Fibroblast of lung (primary cell): ENCODE results near the gene CXCL6. TPM values are rescaled to one million over a fixed set of nuclear protein-coding genes. Genes with fewer than 3 reads are reported as not detected.

ENCODE experiments used
- DNase-seq, 2 donors: peaks; one replicate each; pipeline versions ENCODE4 v3.0.0 to v3.0.0-alpha.2; 2010; ENCODE audit warnings: low read depth in 2 of 2
- H2AFZ ChIP-seq: 2 replicates; pipeline ENCODE4 v1.5.1; 2012; ENCODE audit warnings: low read length, control low read depth, inconsistent platforms
- H3K27ac ChIP-seq: 2 replicates; pipeline ENCODE4 v1.5.1; 2011; ENCODE audit warnings: low read length, control low read depth; ENCODE audit not compliant: insufficient read depth
- H3K27me3 ChIP-seq: 2 replicates; pipeline ENCODE4 v1.5.1; 2011; ENCODE audit warnings: mild to moderate bottlenecking, low read length; ENCODE audit not compliant: control insufficient read depth, insufficient read depth
- H3K36me3 ChIP-seq: 2 replicates; pipeline ENCODE4 v1.5.1; 2011; ENCODE audit warnings: low read length; ENCODE audit not compliant: control insufficient read depth, insufficient read depth
- H3K4me1 ChIP-seq: 2 replicates; pipeline ENCODE4 v1.5.1; 2011; ENCODE audit warnings: low read length; ENCODE audit not compliant: control insufficient read depth, insufficient read depth; ENCODE audit errors: extremely low read depth
- H3K4me2 ChIP-seq: 2 replicates; pipeline ENCODE4 v1.5.1; 2011; ENCODE audit warnings: low read length, control low read depth; ENCODE audit not compliant: insufficient read depth; ENCODE audit errors: extremely low read depth
- H3K4me3 ChIP-seq, 4 experiments: fragments of 200-600 bp in 1 of 4; sonication (generic) in 1 of 4; replicated peaks in 1 of 4; 2 replicates each; pipeline ENCODE4 v1.5.1; 2011 to 2016; ENCODE audit warnings: low read length in 4 of 4, low read depth in 3 of 4, mild to moderate bottlenecking in 3 of 4, control low read depth in 2 of 4, inconsistent platforms in 1 of 4, mixed read lengths in 1 of 4; ENCODE audit not compliant: insufficient read depth in 1 of 4; ENCODE audit errors: control extremely low read depth in 1 of 4
- H3K79me2 ChIP-seq: 2 replicates; pipeline ENCODE4 v1.5.1; 2012; ENCODE audit warnings: mild to moderate bottlenecking, low read length, inconsistent platforms; ENCODE audit not compliant: control insufficient read depth, insufficient read depth
- H3K9ac ChIP-seq: 2 replicates; pipeline ENCODE4 v1.5.1; 2011; ENCODE audit warnings: mild to moderate bottlenecking, low read length, control low read depth; ENCODE audit not compliant: insufficient read depth
- H3K9me3 ChIP-seq: 2 replicates; pipeline ENCODE4 v1.5.1; 2012; ENCODE audit warnings: low read depth, low read length; ENCODE audit not compliant: control insufficient read depth, insufficient read depth
- H4K20me1 ChIP-seq: 2 replicates; pipeline ENCODE4 v1.5.1; 2011; ENCODE audit warnings: low read length; ENCODE audit not compliant: control insufficient read depth, insufficient read depth; ENCODE audit errors: extremely low read depth
- CTCF ChIP-seq, 2 donors: IDR thresholded peaks in 1 of 2; conservative IDR thresholded peaks in 1 of 2; 1 replicate in 1 of 2; 2 replicates in 1 of 2; pipeline ENCODE4 v1.5.1; 2011 to 2012; ENCODE audit warnings: low read length in 2 of 2, control low read depth in 1 of 2, inconsistent platforms in 1 of 2, low read depth in 1 of 2, mild to moderate bottlenecking in 1 of 2
- EZH2 ChIP-seq: IDR thresholded peaks from 2 replicates; pipeline ENCODE4 v1.5.1; 2012; ENCODE audit warnings: low read length, control low read depth, mild to moderate bottlenecking; ENCODE audit errors: missing control alignments
- polyA plus RNA-seq, 2 donors: library from polyadenylated mRNA; depleted of rRNA in 1 of 2; stranded (reverse) in 1 of 2; unstranded in 1 of 2; fragments of >200 nt; gene quantifications; 2 replicates each; pipeline ENCODE4 v1.2.1, GENCODE V29; 2011 to 2012; ENCODE audit warnings: missing spikeins in 1 of 2
- total RNA-seq: library from RNA; depleted of rRNA; stranded (reverse); fragments of >200 nt; gene quantifications from 2 replicates; pipeline ENCODE4 v1.2.1, GENCODE V29; 2014

The CXCL6 gene
- total and polyA plus RNA-seq, 2 donors (not counting 1 experiment from before 2014, with no cell fraction given) = 0.17 to 0.66 TPM

- no peak for DNase-seq
- TF ChIP-seq CTCF (conservative IDR thresholded peaks at IDR 0.05 in 1 of 2, IDR thresholded peaks at IDR 0.05 in 1 of 2; ENCODE audit: low read depth in 1 of 2, low read length in 2 of 2) (no peak), EZH2 (no peak)
- Histone ChIP-seq H3K9ac (no peak overlapping the region), H3K4me3 (no peak overlapping the region), H3K36me3 (no peaks in the 10 kb centered on the region), H2AFZ (no peak overlapping the region), H3K9me3 (no peaks in the 10 kb centered on the region), H4K20me1 (no peaks in the 10 kb centered on the region), H3K27me3 (no peaks in the 10 kb centered on the region), H3K4me1 (no peaks in the 10 kb centered on the region), H3K79me2 (no peaks in the 10 kb centered on the region), H3K27ac (no peak overlapping the region), H3K4me2 (no peak overlapping the region)
These were observed 35.2 kb downstream of the CXCL6 start for GRCh38 chr4:73871511-73872310.

GRCh38 chr4:73872316-73873108 lies 36.0 kb downstream of the CXCL6 start:
- no peak overlapping the region for H3K4me3 ChIP-seq
- TF ChIP-seq EZH2 (no peak), CTCF (conservative IDR thresholded peaks at IDR 0.05 in 1 of 2, IDR thresholded peaks at IDR 0.05 in 1 of 2; ENCODE audit: low read depth in 1 of 2, low read length in 2 of 2) (no peak)
- H3K4me1 ChIP-seq = no peaks in the 10 kb centered on the region
- H3K27ac ChIP-seq = no peak overlapping the region
- no peaks in the 10 kb centered on the region for H3K9me3 ChIP-seq
- no peak overlapping the region for H2AFZ ChIP-seq
- no peak overlapping the region for H3K4me2 ChIP-seq
- no peaks in the 10 kb centered on the region for H3K27me3 ChIP-seq
- no peak overlapping the region for H3K9ac ChIP-seq
- H3K79me2 ChIP-seq = no peaks in the 10 kb centered on the region
- no peak for DNase-seq
- H4K20me1 ChIP-seq = no peaks in the 10 kb centered on the region
- H3K36me3 ChIP-seq = no peaks in the 10 kb centered on the region

- no peaks in the 10 kb centered on the region for H3K4me1 ChIP-seq
- TF ChIP-seq CTCF (conservative IDR thresholded peaks at IDR 0.05 in 1 of 2, IDR thresholded peaks at IDR 0.05 in 1 of 2; ENCODE audit: low read depth in 1 of 2, low read length in 2 of 2) (no peak), EZH2 (no peak)
- no peak overlapping the region for H3K4me3 ChIP-seq
- H3K27me3 ChIP-seq = no peaks in the 10 kb centered on the region
- no peak overlapping the region for H3K27ac ChIP-seq
- H3K4me2 ChIP-seq = no peak overlapping the region
- H3K9me3 ChIP-seq = no peaks in the 10 kb centered on the region
- H3K79me2 ChIP-seq = no peaks in the 10 kb centered on the region
- no peak overlapping the region for H3K9ac ChIP-seq
- no peaks in the 10 kb centered on the region for H3K36me3 ChIP-seq
- no peaks in the 10 kb centered on the region for H4K20me1 ChIP-seq
- DNase-seq = no peak
- H2AFZ ChIP-seq = no peak overlapping the region
These were observed 37.9 kb downstream of the CXCL6 start for GRCh38 chr4:73874386-73874785.
